Measurements from ENCODE around the gene TSPAN14. TPM values are rescaled to one million over a fixed set of nuclear protein-coding genes. Genes with fewer than 3 reads are reported as not detected.

The TSPAN14 gene
- total RNA-seq, 1 experiment from 2014 or later, result 73.5 TPM

- no peak for TF ChIP-seq MXD4 (CRISPR knock-in tag; IDR thresholded peaks at IDR 0.05; ENCODE audit: borderline replicate concordance)
- no peak for TF ChIP-seq NR2C2 (CRISPR knock-in tag; IDR thresholded peaks at IDR 0.05)
Measured at GRCh38 chr10:80452640-80453039, 1.5 kb upstream of the TSPAN14 start (continued).

DNA sequence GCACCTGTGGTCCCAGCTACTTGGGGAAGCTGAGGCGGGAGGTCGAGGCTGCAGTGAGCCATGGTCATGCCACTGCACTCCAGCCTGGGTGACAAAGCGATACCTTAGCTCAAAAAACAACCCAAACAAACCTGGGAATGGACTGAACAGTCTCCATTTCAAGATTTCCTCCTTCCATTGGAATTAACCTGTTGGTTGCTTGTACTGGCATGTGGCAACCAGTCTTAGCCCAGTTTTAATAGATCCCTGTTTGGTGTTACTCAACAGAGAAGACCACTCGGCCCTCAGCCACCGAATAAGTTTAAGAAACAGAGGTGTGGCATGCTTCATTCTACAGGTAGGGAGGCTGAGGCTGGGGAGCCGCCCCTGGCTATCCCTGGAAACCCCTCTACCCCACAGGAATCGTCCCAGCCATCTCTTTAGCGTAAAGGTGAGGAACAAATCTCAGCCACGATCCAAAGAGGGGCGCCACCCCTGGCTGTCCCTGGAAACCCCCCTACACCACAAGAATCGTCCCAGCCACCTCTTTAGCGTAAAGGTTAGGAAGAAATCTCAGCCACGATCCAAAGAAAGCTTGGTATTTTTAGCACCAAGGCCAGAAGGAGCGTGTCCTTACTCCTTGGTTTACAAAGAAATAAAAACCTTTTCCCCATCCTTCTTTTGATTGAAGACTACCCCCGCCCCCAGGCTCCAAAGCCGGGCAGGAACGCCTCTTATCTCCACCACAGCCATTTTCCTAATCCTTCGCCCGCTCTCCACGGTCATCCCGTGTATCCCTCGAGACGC is 861 bp upstream of the TSPAN14 start:
- DNase-seq (ENCODE audit: low spot score) (peak; percentile 38), ATAC-seq (peak; percentile 4)
- ChIA-PET CTCF (interaction anchor here (0.6 to 34.2 kb wide), 6 partner anchors 9 to 209 kb away, joined by 3 to 802 read pairs (median 4); no protein-coding TSS in a partner anchor), POLR2A (interaction anchor here (1.2 kb wide), 1 partner anchor 53 kb away, joined by 3 read pairs; no protein-coding TSS in a partner anchor)
- TF ChIP-seq ETV6 (CRISPR knock-in tag; IDR thresholded peaks at IDR 0.05) (peak; percentile 67; the same call in 1 of the 2 replicates), NR2C2 (CRISPR knock-in tag; IDR thresholded peaks at IDR 0.05) (no peak), ZNF138 (CRISPR knock-in tag; conservative IDR thresholded peaks at IDR 0.05) (no peak)
- Mint-ChIP-seq H3K27ac (peak overlapping the region; percentile 84), H3K9me3 (no peaks in the 10 kb centered on the region), H3K36me3 (no peaks in the 10 kb centered on the region), H3K27me3 (ENCODE audit: low read depth) (no peaks in the 10 kb centered on the region), H3K4me3 (peak overlapping the region; percentile 88), H3K4me1 (peaks cover 28% of the 10 kb centered on the region)

DNA sequence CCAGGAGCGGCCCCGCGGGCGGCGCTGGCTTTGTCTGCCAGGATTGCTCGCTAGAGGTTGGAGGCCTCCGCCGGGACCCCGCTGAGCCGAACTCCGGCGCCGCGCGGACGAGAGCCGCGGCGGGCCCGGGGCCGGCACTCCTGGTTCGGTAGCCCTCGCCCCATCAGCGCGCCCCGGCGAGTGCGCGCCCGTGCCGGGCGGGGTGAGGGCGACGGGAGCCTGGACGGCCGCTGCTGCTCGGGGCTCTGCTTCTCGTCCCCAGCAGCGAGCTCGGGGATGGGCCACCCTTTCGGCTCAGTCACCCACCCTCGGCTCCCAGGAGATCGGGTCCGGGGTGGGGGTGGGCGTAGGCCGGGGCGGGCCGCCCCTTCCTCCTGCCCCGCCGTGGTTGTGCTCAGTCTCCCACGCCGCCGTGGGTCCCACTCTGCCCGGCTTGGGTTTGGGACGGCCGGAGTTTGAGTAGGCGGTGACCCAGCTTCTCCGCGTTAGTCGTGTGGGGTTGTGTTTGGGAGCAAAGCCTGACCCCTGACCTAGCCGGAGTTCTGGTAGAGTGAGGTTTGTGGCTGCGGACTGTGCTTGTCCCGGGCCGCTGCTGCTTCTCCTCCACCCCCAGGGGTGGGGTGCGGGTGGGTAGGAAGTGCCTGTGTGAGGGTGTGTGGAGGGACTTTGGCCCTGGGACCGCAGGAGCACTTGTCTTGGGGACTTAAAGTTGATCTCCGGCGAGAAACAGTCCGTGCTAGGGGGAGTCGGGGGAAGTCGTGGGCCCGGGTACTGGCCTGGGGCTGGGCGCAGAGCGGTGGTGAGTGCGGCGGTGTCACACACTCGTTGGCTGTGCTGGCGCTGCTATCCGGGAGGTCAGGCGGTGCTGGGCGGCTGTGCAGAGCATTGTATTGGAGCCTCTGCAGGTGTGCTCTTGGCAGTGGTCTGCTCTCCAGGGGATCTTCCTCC is 677 bp downstream of the TSPAN14 start:
- Mint-ChIP-seq H3K27ac (peak overlapping the region; percentile 70; the same call in 1 of the 2 replicates), H3K27me3 (ENCODE audit: low read depth) (no peaks in the 10 kb centered on the region), H3K4me3 (peak overlapping the region; percentile 95), H3K4me1 (peaks cover 44% of the 10 kb centered on the region), H3K9me3 (no peaks in the 10 kb centered on the region), H3K36me3 (no peaks in the 10 kb centered on the region)
- DNase-seq (ENCODE audit: low spot score), result peak; percentile 48
- peak; percentile 75 for TF ChIP-seq ZNF423 (CRISPR knock-in tag; IDR thresholded peaks at IDR 0.05)
- no peak for TF ChIP-seq NR1H2 (CRISPR knock-in tag; IDR thresholded peaks at IDR 0.05)
- peak; percentile 72; the same call in 1 of the 2 replicates for TF ChIP-seq HMGXB4 (CRISPR knock-in tag; IDR thresholded peaks at IDR 0.05)
- no peak for TF ChIP-seq NFATC4 (CRISPR knock-in tag; IDR thresholded peaks at IDR 0.05)
- 0 out of 2 replicates have a peak, but pooled peaks have one; percentile 38 for TF ChIP-seq E2F5 (CRISPR knock-in tag; IDR thresholded peaks at IDR 0.05)
- POLR2A ChIA-PET, result interaction anchor here (1.2 kb wide), 2 partner anchors 10 to 51 kb away, joined by 5 to 7 read pairs; no protein-coding TSS in a partner anchor
- peak; percentile 5 for ATAC-seq
- CTCF ChIA-PET, result interaction anchor here (0.6 to 34.2 kb wide), 5 partner anchors 10 to 194 kb away, joined by 3 to 802 read pairs (median 3); no protein-coding TSS in a partner anchor

- no peak overlapping the region for H3K27ac Mint-ChIP-seq
- no peaks in the 10 kb centered on the region for H3K27me3 Mint-ChIP-seq (ENCODE audit: low read depth)
- H3K4me1 Mint-ChIP-seq, result peaks cover 53% of the 10 kb centered on the region
- ATAC-seq (no peak), DNase-seq (ENCODE audit: low spot score) (no peak)
- CTCF ChIA-PET, result interaction anchor here (0.8 to 34.2 kb wide), 5 partner anchors 8 to 144 kb away, joined by 3 to 802 read pairs (median 4); partner anchors contain the start of gene PRXL2A
- POLR2A ChIA-PET, result interaction anchor here (1.2 kb wide), 2 partner anchors 9 to 50 kb away, joined by 5 to 7 read pairs; no protein-coding TSS in a partner anchor
- no peaks in the 10 kb centered on the region for H3K9me3 Mint-ChIP-seq
- no peaks in the 10 kb centered on the region for H3K36me3 Mint-ChIP-seq
- peak overlapping the region; percentile 95 for H3K4me3 Mint-ChIP-seq
- no peak for TF ChIP-seq ZNF416 (CRISPR knock-in tag; IDR thresholded peaks at IDR 0.05)
- no peak for TF ChIP-seq NR3C1 (CRISPR knock-in tag; conservative IDR thresholded peaks at IDR 0.05; ENCODE audit: low read depth)
- TF ChIP-seq TP53 (CRISPR knock-in tag; IDR thresholded peaks at IDR 0.05), result no peak
- TF ChIP-seq, protein P1, sequence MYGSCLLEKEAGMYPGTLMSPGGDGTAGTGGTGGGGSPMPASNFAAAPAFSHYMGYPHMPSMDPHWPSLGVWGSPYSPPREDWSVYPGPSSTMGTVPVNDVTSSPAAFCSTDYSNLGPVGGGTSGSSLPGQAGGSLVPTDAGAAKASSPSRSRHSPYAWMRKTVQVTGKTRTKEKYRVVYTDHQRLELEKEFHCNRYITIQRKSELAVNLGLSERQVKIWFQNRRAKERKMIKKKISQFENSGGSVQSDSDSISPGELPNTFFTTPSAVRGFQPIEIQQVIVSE (CRISPR knock-in tag; IDR thresholded peaks at IDR 0.05; ENCODE audit: borderline replicate concordance), result no peak
- TF ChIP-seq, protein P2, sequence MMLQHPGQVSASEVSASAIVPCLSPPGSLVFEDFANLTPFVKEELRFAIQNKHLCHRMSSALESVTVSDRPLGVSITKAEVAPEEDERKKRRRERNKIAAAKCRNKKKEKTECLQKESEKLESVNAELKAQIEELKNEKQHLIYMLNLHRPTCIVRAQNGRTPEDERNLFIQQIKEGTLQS (CRISPR knock-in tag; conservative IDR thresholded peaks at IDR 0.05), result no peak
- no peak for TF ChIP-seq CREM (CRISPR knock-in tag; IDR thresholded peaks at IDR 0.05)
- TF ChIP-seq, protein P3, sequence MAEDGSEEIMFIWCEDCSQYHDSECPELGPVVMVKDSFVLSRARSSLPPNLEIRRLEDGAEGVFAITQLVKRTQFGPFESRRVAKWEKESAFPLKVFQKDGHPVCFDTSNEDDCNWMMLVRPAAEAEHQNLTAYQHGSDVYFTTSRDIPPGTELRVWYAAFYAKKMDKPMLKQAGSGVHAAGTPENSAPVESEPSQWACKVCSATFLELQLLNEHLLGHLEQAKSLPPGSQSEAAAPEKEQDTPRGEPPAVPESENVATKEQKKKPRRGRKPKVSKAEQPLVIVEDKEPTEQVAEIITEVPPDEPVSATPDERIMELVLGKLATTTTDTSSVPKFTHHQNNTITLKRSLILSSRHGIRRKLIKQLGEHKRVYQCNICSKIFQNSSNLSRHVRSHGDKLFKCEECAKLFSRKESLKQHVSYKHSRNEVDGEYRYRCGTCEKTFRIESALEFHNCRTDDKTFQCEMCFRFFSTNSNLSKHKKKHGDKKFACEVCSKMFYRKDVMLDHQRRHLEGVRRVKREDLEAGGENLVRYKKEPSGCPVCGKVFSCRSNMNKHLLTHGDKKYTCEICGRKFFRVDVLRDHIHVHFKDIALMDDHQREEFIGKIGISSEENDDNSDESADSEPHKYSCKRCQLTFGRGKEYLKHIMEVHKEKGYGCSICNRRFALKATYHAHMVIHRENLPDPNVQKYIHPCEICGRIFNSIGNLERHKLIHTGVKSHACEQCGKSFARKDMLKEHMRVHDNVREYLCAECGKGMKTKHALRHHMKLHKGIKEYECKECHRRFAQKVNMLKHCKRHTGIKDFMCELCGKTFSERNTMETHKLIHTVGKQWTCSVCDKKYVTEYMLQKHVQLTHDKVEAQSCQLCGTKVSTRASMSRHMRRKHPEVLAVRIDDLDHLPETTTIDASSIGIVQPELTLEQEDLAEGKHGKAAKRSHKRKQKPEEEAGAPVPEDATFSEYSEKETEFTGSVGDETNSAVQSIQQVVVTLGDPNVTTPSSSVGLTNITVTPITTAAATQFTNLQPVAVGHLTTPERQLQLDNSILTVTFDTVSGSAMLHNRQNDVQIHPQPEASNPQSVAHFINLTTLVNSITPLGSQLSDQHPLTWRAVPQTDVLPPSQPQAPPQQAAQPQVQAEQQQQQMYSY (CRISPR knock-in tag; IDR thresholded peaks at IDR 0.05), result no peak
Measured at GRCh38 chr10:80455461-80456349, 1.6 kb downstream of the TSPAN14 start.

Data from WTC11 (cell line).